ENCODE measurements around the gene CLIP4.
"Not testable (repeated sequence)": the region's sequence is repeated elsewhere in the genome, so short reads cannot be mapped to it uniquely, and the experiment has no call there.

CLIP4 gene

GRCh38 chr2:29114946-29115609 is at the start of gene CLIP4:
CLIP4 (plus strand) TSS chr2:29115415; CDS start chr2:29121389, 5,974 bp downstream.
- peak; percentile 71 to 72 for DNase-seq

GRCh38 chr2:29066271-29066860 is 48.8 kb upstream of the CLIP4 start:
- peak; percentile 61 to 76 for DNase-seq

GRCh38 chr2:29066997-29067605 is 48.1 kb upstream of the CLIP4 start:
- peak; percentile 69 to 82 for DNase-seq

GRCh38 chr2:29068513-29068912 is 46.7 kb upstream of the CLIP4 start:
- no peak for DNase-seq

- no peak for DNase-seq
Measured at GRCh38 chr2:29070526-29070925, 44.7 kb upstream of the CLIP4 start.

GRCh38 chr2:29071032-29071975 is 43.9 kb upstream of the CLIP4 start:
- DNase-seq = no peak

GRCh38 chr2:29072251-29072650 is 43.0 kb upstream of the CLIP4 start:
- DNase-seq = no peak

- no peak for DNase-seq
Measured at GRCh38 chr2:29072971-29073725, 42.1 kb upstream of the CLIP4 start.

- peak in 1 of 2 donors; percentile 60 for DNase-seq
Measured at GRCh38 chr2:29073933-29074332, 41.3 kb upstream of the CLIP4 start.

- no peak for DNase-seq
Measured at GRCh38 chr2:29074411-29074810, 40.8 kb upstream of the CLIP4 start, which contains the start of gene PCARE. PCARE (minus strand) TSS chr2:29074523; CDS start chr2:29074261, 262 bp downstream.

GRCh38 chr2:29075894-29076705 is 39.1 kb upstream of the CLIP4 start:
- DNase-seq = no peak

- no peak for DNase-seq
Measured at GRCh38 chr2:29079887-29080286, 35.3 kb upstream of the CLIP4 start.

GRCh38 chr2:29080886-29081743 is 34.1 kb upstream of the CLIP4 start:
- DNase-seq = peak; percentile 90 to 98

- no peak for DNase-seq
Measured at GRCh38 chr2:29082804-29083495, 32.3 kb upstream of the CLIP4 start.

- no peak for DNase-seq
Measured at GRCh38 chr2:29084554-29084953, 30.7 kb upstream of the CLIP4 start.

GRCh38 chr2:29090311-29090710 is 24.9 kb upstream of the CLIP4 start:
- DNase-seq = not testable (repeated sequence)

- no peak for DNase-seq
Measured at GRCh38 chr2:29096969-29097368, 18.2 kb upstream of the CLIP4 start.

- no peak for DNase-seq
Measured at GRCh38 chr2:29097569-29097968, 17.6 kb upstream of the CLIP4 start.

GRCh38 chr2:29100564-29100963 is 14.7 kb upstream of the CLIP4 start:
- no peak for DNase-seq

- DNase-seq = no peak
Measured at GRCh38 chr2:29104688-29105087, 10.5 kb upstream of the CLIP4 start.

All from inflammatory macrophage treated with lipopolysaccharide for 1 hour (primary cell).